HG02623 (cell line): ENCODE data around the gene NLRP8.
"Not testable (repeated sequence)": the region's sequence is repeated elsewhere in the genome, so short reads cannot be mapped to it uniquely, and the experiment has no call there.

ENCODE experiments used
- ATAC-seq: cut with Tn5 transposase; IDR thresholded peaks from one replicate; pipeline ENCODE4 v1.9.1; 2021; ENCODE audit warnings: moderate library complexity; ENCODE audit not compliant: unreplicated experiment

The NLRP8 gene

GRCh38 chr19:55947532-55947931, at the start of gene NLRP8:
TSS of gene NLRP8 (plus strand) at chr19:55947832.
- no peak for ATAC-seq

- no peak for ATAC-seq
Observed at GRCh38 chr19:55898911-55899310, 48.7 kb upstream of the NLRP8 start.

GRCh38 chr19:55901369-55902079, 46.1 kb upstream of the NLRP8 start:
- ATAC-seq: no peak

- no peak for ATAC-seq
Observed at GRCh38 chr19:55902080-55902751, 45.4 kb upstream of the NLRP8 start.

GRCh38 chr19:55907286-55907685, 40.3 kb upstream of the NLRP8 start:
- no peak for ATAC-seq

GRCh38 chr19:55907746-55908145, 39.9 kb upstream of the NLRP8 start:
- no peak for ATAC-seq

GRCh38 chr19:55909801-55910200, 37.8 kb upstream of the NLRP8 start:
- no peak for ATAC-seq

GRCh38 chr19:55912916-55913315, 34.7 kb upstream of the NLRP8 start:
- ATAC-seq: no peak

- ATAC-seq: no peak
Observed at GRCh38 chr19:55913643-55914268, 33.9 kb upstream of the NLRP8 start.

- ATAC-seq: no peak
Observed at GRCh38 chr19:55923556-55923955, 24.1 kb upstream of the NLRP8 start.

GRCh38 chr19:55927991-55928390, 19.6 kb upstream of the NLRP8 start:
- ATAC-seq: no peak

- not testable (repeated sequence) for ATAC-seq
Observed at GRCh38 chr19:55929258-55929657, 18.4 kb upstream of the NLRP8 start.

- no peak for ATAC-seq
Observed at GRCh38 chr19:55930996-55931515, 16.6 kb upstream of the NLRP8 start.

GRCh38 chr19:55931936-55932386, 15.7 kb upstream of the NLRP8 start, which contains the start of gene NLRP13:
TSS of gene NLRP13 (minus strand) at chr19:55932336. CDS start at chr19:55932311, 25 bp downstream.
- no peak for ATAC-seq

GRCh38 chr19:55935206-55935605, 12.4 kb upstream of the NLRP8 start:
- ATAC-seq: no peak

- no peak for ATAC-seq
Observed at GRCh38 chr19:55939206-55939605, 8.4 kb upstream of the NLRP8 start.

- no peak for ATAC-seq
Observed at GRCh38 chr19:55940306-55940705, 7.3 kb upstream of the NLRP8 start.

- ATAC-seq: not testable (repeated sequence)
Observed at GRCh38 chr19:55950566-55950965, 2.9 kb downstream of the NLRP8 start.

GRCh38 chr19:55956431-55956830, 8.8 kb downstream of the NLRP8 start:
- no peak for ATAC-seq

- no peak for ATAC-seq
Observed at GRCh38 chr19:55958356-55958755, 10.7 kb downstream of the NLRP8 start.

GRCh38 chr19:55959996-55960675, 12.5 kb downstream of the NLRP8 start:
- ATAC-seq: no peak
